H1 (cell line): Measurements from ENCODE around the gene SLC9A7. TPM values are rescaled to one million over a fixed set of nuclear protein-coding genes. Genes with fewer than 3 reads are reported as not detected.

Experiments used
- ASH2L ChIP-seq: fragments of 200-600, 300-600 bp; sonication (generic); IDR thresholded peaks from one replicate; pipeline ENCODE4 v1.7.1; 2017; ENCODE audit warnings: low read length
- BACH1 ChIP-seq: IDR thresholded peaks from 2 replicates; pipeline ENCODE4 v1.6.1; 2012; ENCODE audit warnings: low read length, improper control_type of control experiment
- BCL11A ChIP-seq, 2 experiments: IDR thresholded peaks; one replicate each; pipeline ENCODE4 v1.6.1; 2011; ENCODE audit warnings: low read depth in 2 of 2, low read length in 2 of 2, mild to moderate bottlenecking in 2 of 2
- BRCA1 ChIP-seq: IDR thresholded peaks from 2 replicates; pipeline ENCODE4 v1.6.1; 2012; ENCODE audit warnings: low read depth, low read length, improper control_type of control experiment
- CBX5 ChIP-seq: fragments of 300-800, 300-1000 bp; sonication (generic); IDR thresholded peaks from 2 replicates; pipeline ENCODE4 v1.7.1; 2016; ENCODE audit warnings: antibody characterized with exemption, low read length, low read depth
- CBX8 ChIP-seq: fragments of 300-800, 300-1000 bp; sonication (generic); IDR thresholded peaks from 2 replicates; pipeline ENCODE4 v1.7.1; 2016; ENCODE audit warnings: low read depth, low read length, borderline replicate concordance
- CHD2 ChIP-seq: IDR thresholded peaks from 2 replicates; pipeline ENCODE4 v1.6.1; 2012; ENCODE audit warnings: low read length, improper control_type of control experiment
- CREB1 ChIP-seq: IDR thresholded peaks from 2 replicates; pipeline ENCODE4 v1.6.1; 2012; ENCODE audit warnings: inconsistent platforms
- EP300 ChIP-seq, 2 experiments: IDR thresholded peaks; 1 replicate in 1 of 2; 2 replicates in 1 of 2; pipeline ENCODE4 v1.6.1; 2011 to 2012; ENCODE audit warnings: low read depth in 2 of 2, low read length in 2 of 2, mild to moderate bottlenecking in 2 of 2, borderline replicate concordance in 1 of 2, inconsistent platforms in 1 of 2, moderate library complexity in 1 of 2
- HDAC6 ChIP-seq: IDR thresholded peaks from one replicate; pipeline ENCODE4 v1.7.1; 2012; ENCODE audit warnings: low read depth, mild to moderate bottlenecking, inconsistent platforms, low read length, moderate library complexity
- MAFK ChIP-seq: IDR thresholded peaks from 2 replicates; pipeline ENCODE4 v1.6.1; 2012; ENCODE audit warnings: low read depth, mild to moderate bottlenecking, improper control_type of control experiment, low read length
- NANOG ChIP-seq: IDR thresholded peaks from 2 replicates; pipeline ENCODE4 v1.6.1; 2011; ENCODE audit warnings: low read length, low read depth, mild to moderate bottlenecking, inconsistent platforms; ENCODE audit not compliant: insufficient read depth, poor library complexity, severe bottlenecking
- POLR2A ChIP-seq, 2 experiments: IDR thresholded peaks; 1 replicate in 1 of 2; 2 replicates in 1 of 2; pipeline ENCODE4 v1.6.1; 2011; ENCODE audit warnings: low read depth in 2 of 2, low read length in 2 of 2, mild to moderate bottlenecking in 2 of 2; ENCODE audit errors: control extremely low read depth in 1 of 2
- RNF2 ChIP-seq: fragments of 200-900, 300-1000 bp; sonication (generic); IDR thresholded peaks from 2 replicates; pipeline ENCODE4 v1.7.1; 2016; ENCODE audit warnings: borderline replicate concordance, low read depth, mild to moderate bottlenecking, antibody characterized with exemption, low read length; ENCODE audit not compliant: poor library complexity, severe bottlenecking; ENCODE audit errors: missing control alignments
- SIRT6 ChIP-seq: IDR thresholded peaks from one replicate; pipeline ENCODE4 v1.7.1; 2012; ENCODE audit warnings: low read length, inconsistent platforms
- SIX5 ChIP-seq: IDR thresholded peaks from 2 replicates; pipeline ENCODE4 v1.6.1; 2011; ENCODE audit warnings: mild to moderate bottlenecking, low read depth, low read length
- SP4 ChIP-seq: IDR thresholded peaks from 2 replicates; pipeline ENCODE4 v1.6.1; 2012; ENCODE audit warnings: low read length, inconsistent platforms
- TAF7 ChIP-seq: optimal IDR thresholded peaks from 2 replicates; pipeline ENCODE3; 2011; ENCODE audit warnings: low read depth, mild to moderate bottlenecking, inconsistent platforms, low read length, moderate library complexity, borderline replicate concordance
- TCF12 ChIP-seq: IDR thresholded peaks from 2 replicates; pipeline ENCODE4 v1.6.1; 2011; ENCODE audit warnings: low read depth, mild to moderate bottlenecking, low read length
- USF2 ChIP-seq: IDR thresholded peaks from 2 replicates; pipeline ENCODE4 v1.6.1; 2011; ENCODE audit warnings: low read length, improper control_type of control experiment
- ZNF274 ChIP-seq: IDR thresholded peaks from 2 replicates; pipeline ENCODE4 v1.7.0; 2012; ENCODE audit warnings: low read length, borderline replicate concordance; ENCODE audit errors: extremely low read depth
- polyA plus RNA-seq, 7 experiments: library from polyadenylated mRNA; depleted of rRNA in 3 of 7; stranded (reverse) in 5 of 7; unstranded in 2 of 7; fragments of >200 nt in 5 of 7; fragments of 200-250 nt in 2 of 7; gene quantifications; 1 replicate in 5 of 7; 2 replicates in 1 of 7; 4 replicates in 1 of 7; pipeline versions ENCODE4 v1.2.1 to v1.2.3, GENCODE V29; 2011 to 2013; ENCODE audit warnings: missing spikeins in 2 of 7, mixed read lengths in 2 of 7
- total RNA-seq: library from RNA; stranded (reverse); fragmentation: NEBNext Ultra II Directional; extraction: Animal tissue kit (Norgen Biotek cat#: 25700); gene quantifications from 2 replicates; pipeline ENCODE4 v1.2.1, GENCODE V29; 2021
- TF ChIP-seq, protein P1 (sequence below): IDR thresholded peaks from 2 replicates; pipeline ENCODE4 v1.6.1; 2012; ENCODE audit warnings: inconsistent platforms
- TF ChIP-seq, protein P2 (sequence below): IDR thresholded peaks from 2 replicates; pipeline ENCODE4 v1.6.1; 2012; ENCODE audit warnings: inconsistent platforms

Gene SLC9A7
- total and polyA plus RNA-seq, 2 of the 8 experiments (the other 6 are each of a cell fraction or from before 2014, with no cell fraction given): 6.7 to 17.2 TPM

DNA sequence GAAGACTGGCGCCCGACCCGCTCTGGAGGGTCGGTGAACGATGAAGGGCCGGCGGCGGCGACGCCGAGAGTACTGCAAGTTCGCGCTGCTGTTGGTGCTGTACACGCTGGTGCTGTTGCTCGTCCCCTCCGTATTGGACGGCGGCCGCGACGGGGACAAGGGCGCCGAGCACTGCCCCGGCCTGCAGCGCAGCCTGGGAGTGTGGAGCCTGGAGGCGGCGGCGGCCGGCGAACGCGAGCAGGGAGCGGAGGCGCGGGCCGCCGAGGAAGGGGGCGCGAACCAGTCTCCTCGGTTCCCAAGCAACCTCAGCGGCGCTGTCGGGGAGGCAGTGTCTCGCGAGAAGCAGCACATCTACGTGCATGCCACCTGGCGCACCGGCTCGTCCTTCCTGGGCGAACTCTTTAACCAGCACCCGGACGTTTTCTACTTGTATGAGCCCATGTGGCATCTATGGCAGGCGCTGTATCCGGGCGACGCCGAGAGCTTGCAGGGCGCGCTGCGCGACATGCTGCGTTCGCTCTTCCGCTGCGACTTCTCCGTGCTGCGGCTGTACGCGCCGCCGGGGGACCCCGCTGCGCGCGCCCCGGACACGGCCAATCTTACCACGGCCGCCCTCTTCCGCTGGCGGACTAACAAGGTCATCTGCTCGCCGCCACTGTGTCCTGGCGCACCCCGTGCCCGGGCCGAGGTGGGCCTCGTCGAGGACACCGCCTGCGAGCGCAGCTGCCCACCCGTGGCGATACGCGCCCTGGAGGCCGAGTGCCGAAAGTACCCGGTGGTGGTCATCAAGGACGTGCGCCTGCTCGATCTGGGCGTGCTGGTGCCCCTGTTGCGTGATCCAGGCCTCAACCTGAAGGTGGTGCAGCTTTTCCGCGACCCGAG, 184.8 kb downstream of the SLC9A7 start (continued):
- TF ChIP-seq BCL11A (IDR thresholded peaks at IDR 0.05; ENCODE audit: low read depth in 2 of 2, low read length in 2 of 2): no peak
- peak; percentile 84 for TF ChIP-seq BRCA1
- no peak for TF ChIP-seq MAFK
- TF ChIP-seq, protein P1, sequence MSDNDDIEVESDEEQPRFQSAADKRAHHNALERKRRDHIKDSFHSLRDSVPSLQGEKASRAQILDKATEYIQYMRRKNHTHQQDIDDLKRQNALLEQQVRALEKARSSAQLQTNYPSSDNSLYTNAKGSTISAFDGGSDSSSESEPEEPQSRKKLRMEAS: peak; percentile 42
- no peak for TF ChIP-seq SIRT6
- no peak for TF ChIP-seq NANOG
- TF ChIP-seq HDAC6: no peak
- TF ChIP-seq TAF7: no peak
- no peak for TF ChIP-seq USF2
- TF ChIP-seq CBX8: no peak
- peak; percentile 97 for TF ChIP-seq CHD2
- peak; percentile 21 for TF ChIP-seq ASH2L
- no peak for TF ChIP-seq CBX5
- no peak for TF ChIP-seq ZNF274
- TF ChIP-seq SIX5: no peak
- no peak for TF ChIP-seq SP4
- TF ChIP-seq POLR2A (IDR thresholded peaks at IDR 0.05; ENCODE audit: control extremely low read depth in 1 of 2, low read depth in 2 of 2, low read length in 2 of 2): peak in 1 of 2 experiments; percentile 50; a peak in 1 of 3 replicates
- TF ChIP-seq, protein P2, sequence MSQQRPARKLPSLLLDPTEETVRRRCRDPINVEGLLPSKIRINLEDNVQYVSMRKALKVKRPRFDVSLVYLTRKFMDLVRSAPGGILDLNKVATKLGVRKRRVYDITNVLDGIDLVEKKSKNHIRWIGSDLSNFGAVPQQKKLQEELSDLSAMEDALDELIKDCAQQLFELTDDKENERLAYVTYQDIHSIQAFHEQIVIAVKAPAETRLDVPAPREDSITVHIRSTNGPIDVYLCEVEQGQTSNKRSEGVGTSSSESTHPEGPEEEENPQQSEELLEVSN: no peak; the same call in 1 of the 2 replicates
- no peak for TF ChIP-seq RNF2
- TF ChIP-seq TCF12: no peak
- no peak for TF ChIP-seq EP300 (IDR thresholded peaks at IDR 0.05; ENCODE audit: borderline replicate concordance in 1 of 2, low read depth in 2 of 2, low read length in 2 of 2)
- TF ChIP-seq BACH1: no peak
- TF ChIP-seq CREB1: 0 out of 2 replicates have a peak, but pooled peaks have one; percentile 10
